HG03135 (cell line): ENCODE data around the gene SH3D19.
"Not testable (repeated sequence)": the region's sequence is repeated elsewhere in the genome, so short reads cannot be mapped to it uniquely, and the experiment has no call there.

ENCODE experiments used
- ATAC-seq: cut with Tn5 transposase; IDR thresholded peaks from one replicate; pipeline ENCODE4 v1.9.1; 2021; ENCODE audit warnings: mild to moderate bottlenecking, moderate library complexity; ENCODE audit not compliant: unreplicated experiment

SH3D19 gene

DNA sequence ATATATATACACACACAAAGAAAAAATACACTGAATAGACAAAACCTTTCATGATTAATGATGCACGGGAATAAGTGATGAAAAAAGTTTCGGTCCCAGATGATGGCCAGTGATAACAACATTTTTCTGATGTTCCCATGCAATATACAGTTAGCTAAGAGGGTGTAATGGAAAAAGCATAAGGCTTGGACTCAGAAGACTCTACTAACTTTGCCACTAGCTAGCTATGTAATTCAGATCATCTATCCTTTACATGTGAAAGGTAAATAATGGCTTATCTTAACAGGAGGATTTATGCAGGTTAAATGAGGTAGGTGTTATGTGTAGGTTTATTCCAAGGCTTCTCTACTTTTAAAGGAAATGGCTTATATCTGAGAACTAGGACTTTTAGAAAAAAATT is 221.6 kb downstream of the SH3D19 start:
- no peak for ATAC-seq

DNA sequence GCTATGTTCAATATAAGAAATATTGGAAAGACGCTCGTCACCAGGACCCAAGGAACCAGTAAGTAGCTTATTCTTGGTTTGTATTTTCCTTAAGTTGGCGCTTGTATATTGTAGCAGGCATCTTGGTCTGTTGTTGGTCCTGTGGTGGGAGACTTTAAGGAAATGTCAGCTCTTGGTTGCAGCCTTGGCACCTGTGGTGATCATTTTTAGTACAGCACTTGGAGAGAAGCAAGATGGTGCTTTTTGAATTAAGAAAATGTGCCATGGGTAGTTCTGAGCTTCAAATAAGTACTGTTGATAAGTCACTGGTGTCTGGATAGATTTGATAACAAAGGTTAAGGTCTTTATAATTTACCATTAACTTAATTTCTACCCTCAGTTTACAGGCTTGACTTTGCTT is 224.9 kb downstream of the SH3D19 start:
- ATAC-seq, result no peak

DNA sequence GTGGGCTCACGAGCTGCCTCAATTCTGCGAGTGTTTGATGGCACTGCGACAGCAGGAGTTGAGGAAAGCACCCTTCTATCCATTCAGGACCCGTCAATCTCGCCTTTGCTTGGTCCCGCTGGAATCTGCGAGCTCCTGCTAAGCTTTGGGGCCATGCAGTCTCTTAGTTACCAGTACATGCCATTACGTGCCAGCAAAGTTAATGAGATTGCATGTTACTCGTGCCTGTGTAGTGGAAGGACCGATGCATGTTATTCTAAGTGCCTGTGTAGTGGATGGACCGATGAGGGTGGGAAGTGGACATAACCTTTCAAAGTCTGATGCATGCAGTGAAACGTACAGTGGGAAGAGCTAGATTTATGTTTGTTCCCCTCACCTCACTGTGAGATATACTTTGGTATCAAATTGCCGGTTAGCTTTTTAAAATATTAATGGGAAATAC is 225.4 kb downstream of the SH3D19 start:
- peak; percentile 9 for ATAC-seq

DNA sequence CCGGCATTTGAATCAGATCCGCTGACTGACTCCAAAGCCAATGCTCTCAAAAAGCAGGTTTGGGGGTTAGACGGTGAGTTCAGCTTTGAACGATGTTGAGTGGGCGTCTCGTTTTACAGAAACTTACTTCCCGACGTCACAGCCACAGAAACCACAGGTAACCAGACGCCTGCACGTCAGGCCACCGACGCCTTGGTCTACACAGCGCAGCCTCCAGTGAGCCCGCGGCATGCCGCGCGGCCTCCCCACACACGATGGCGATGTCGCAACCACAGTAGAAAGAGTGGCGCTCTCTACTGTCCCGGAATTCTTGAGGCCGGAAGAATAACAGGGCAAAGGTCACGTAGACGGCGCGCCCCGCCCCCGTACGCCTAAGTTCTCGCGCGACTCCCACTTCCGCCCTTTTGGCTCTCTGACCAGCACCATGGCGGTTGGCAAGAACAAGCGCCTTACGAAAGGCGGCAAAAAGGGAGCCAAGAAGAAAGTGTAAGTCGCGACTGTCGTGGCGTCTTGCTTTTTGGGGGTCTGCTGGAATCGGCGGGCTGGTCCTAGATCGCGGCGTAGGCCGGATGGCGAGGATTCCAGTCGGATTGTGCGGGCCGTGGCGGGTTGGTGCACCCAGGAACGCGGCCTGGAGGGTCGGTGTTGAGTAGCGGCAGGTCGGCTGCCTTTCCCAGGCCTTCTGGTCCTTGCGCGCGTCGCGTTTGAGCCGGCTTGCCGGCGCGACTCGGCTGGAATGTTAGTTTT is 226.0 kb downstream of the SH3D19 start, which contains the start of gene RPS3A:
RPS3A (plus strand) TSS at position 400 of the 747 bp plus-strand sequence; CDS start at position 425, 25 bp downstream.
- ATAC-seq, result peak; percentile 91

DNA sequence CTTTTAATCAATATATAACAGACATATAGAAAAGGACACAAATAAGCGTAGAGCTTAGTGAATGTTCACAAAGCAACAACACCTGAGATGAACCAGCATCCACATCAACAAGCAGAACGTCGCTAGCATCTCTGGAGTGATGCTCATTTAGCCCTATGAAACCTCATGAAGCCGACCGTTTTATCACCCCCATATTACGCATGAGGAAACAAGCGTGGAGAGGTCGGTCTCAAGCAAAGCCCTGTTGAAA is 226.5 kb downstream of the SH3D19 start:
- ATAC-seq, result no peak

DNA sequence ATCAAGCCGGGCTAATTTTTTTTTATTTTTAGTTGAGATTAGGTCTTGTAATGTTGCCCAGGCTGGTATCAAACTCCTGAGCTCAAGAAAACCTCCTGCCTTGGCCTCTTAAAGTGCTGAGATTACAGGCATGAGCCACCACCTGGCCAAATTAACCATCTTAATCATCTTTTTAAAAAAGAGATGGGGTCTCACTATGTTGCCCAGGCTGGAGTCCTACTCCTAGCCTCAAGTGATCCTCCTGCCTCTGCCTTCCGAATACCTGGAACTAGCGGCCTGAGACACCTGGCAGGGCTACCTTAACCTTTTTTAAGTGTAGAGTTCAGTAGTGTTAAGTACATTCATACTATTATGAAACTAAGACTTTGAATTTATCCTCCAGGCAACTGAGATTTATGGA is 227.6 kb downstream of the SH3D19 start:
- ATAC-seq, result no peak

DNA sequence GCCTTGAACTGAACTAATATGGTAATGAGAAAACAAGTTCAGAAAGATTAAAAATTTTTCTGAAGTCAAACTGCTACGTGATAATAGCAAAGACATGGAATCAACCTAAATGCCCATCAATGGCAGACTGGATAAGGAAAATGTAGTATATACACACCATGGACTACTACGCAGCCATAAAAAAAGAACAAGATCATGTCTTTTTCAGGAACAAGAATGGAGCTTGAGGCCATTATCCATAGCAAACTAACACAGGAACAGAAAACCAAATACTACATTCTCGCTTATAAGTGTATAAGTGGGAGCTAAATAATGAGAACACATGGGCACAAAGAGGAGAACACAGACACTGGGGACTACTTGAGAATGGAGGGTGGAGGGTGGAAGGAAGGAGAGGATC is 230.3 kb downstream of the SH3D19 start:
- no peak for ATAC-seq

DNA sequence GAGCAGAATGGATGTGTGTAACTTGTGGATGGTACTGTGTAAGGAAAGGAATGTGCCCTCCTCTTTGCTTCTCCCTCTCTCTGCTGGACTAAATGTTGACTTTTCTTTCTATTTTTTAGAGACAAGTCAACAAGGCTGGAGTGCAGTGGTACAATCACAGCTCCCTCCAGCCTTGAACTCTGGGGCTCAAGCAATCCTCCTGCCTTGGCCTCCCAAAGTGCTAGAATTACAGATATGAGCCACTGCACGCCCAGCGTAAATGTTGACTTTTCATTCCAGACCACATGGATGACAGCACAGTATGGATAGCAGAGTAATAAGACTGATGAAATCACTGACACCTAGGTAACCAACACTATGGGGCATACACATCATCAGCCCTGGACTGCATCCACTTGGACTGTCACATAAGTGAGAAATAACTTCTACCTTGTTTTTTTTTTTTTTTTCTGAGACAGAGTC is 231.1 kb downstream of the SH3D19 start:
- ATAC-seq, result no peak

DNA sequence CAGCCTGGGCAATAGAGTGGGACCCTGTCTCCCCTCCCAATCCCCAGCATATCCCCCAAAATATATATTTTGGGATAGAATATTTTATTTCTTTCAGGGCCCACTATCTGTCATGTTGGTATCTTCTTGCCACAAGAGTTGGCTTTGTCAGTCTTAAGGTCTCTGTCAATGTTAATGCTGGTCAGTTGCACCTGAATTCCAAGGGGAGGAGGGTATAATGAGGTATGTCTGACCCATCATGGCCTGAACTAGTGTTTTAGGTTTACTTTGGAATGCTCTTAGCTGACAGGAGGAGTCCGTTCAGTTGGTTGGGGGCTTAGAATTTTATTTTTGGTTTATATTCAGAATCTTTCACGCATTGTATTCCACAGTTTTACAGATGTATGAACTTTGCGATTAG is 232.2 kb downstream of the SH3D19 start:
- ATAC-seq, result no peak

DNA sequence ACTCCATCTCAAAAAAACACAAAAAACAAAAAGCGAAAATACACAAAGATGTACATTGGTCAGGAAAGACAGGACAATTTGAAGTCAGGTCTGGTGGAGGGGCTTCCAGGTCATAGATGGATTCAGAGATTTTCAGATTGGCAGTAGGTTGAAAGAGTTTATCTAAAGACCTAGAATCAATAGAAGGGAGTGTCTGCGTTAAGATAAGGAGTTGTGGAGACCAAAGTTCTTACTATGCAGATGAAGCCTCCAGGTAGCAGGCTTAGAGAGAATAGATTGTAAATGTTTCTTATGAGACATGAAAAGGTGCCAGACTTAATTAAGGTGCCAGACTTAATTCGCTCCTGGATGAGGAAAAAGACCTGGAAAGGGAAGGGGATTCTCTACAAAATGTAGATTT is 232.9 kb downstream of the SH3D19 start:
- no peak for ATAC-seq

DNA sequence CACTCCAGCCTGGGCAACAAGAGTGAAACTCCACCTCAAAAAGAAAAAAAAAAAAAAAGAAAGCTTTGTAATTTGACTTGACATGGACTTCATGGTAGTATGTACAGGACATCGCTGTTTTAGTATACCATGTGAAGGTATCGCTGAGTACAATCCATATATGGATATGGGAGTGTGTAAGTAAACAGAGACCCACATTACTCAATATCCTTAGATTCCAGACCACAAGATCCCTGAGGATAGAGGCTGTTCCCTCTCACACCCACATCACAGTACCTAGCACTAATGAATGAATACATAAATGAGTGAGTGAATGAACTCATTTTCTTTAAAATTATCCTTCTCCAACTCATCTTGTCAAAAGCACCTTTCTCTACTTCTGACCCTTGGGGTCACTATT is 234.4 kb downstream of the SH3D19 start:
- no peak for ATAC-seq

DNA sequence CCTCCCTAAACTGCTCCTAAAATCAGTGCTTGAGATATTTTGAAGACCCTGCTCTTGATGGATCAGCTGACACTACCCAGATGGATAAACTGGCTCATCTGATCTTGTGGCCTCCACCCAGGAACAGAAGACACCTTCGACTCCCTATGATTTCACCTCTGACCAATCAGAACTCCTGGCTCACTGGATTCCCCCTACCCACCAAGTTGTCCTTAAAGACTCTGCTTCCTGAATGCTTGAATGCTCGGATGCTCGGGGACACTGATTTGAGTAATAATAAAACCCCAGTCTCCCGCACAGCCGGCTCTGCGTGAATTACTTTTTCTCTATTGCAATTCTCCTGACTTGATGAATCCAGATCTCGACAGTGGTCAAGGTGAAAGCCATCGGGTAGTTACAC is 237.9 kb downstream of the SH3D19 start:
- no peak for ATAC-seq

DNA sequence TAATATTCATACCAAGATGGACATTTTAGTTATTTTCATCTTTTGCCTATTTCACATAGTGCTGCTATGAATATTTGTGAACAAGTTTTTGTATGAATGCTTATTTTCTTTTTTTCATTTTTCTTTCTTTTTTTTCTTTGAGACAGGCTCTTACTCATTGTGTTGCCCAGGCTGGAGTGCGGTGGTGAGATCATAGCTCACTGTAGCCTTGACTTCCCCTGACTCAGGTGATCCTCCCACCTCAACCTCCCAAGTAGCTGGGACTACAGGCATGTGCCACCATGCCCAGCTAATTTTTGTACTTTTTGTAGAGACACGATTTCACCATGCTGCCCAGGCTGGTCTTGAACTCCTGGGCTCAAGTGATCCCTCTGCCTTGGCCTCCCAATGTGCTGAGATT is 247.4 kb downstream of the SH3D19 start:
- not testable (repeated sequence) for ATAC-seq

DNA sequence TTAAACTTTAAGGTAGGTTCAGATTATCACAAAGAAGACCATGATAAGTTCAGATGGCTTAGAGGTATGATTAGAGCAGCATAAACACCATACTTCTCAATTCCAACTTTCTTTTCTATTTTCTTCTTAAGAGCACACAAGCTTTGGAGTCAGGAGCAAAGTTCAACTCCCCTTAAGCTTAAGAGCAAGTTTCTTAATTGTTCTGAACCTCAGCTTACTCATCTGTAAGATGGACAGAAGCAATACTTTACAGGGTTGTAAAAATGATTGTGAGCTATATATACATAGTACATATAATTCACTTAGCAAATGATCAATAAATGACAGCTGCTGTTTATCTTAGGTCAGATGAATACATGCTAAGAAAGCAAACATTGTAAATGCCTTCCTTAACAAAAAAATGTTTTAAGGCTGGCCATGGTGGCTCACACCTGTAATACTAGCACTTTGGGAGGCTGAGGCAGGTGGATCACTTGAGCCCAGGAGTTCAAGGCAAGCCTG is 250.9 kb downstream of the SH3D19 start:
- no peak for ATAC-seq
